Measurements from ENCODE around the gene S100A3. TPM values are rescaled to one million over a fixed set of nuclear protein-coding genes. Genes with fewer than 3 reads are reported as not detected.
"Not testable (repeated sequence)": the region's sequence is repeated elsewhere in the genome, so short reads cannot be mapped to it uniquely, and the experiment has no call there.

Gene S100A3
- total RNA-seq, 8 experiments from 2014 or later, result 0.36 to 4.1 (median 1.00) TPM; not detected in 3

DNA sequence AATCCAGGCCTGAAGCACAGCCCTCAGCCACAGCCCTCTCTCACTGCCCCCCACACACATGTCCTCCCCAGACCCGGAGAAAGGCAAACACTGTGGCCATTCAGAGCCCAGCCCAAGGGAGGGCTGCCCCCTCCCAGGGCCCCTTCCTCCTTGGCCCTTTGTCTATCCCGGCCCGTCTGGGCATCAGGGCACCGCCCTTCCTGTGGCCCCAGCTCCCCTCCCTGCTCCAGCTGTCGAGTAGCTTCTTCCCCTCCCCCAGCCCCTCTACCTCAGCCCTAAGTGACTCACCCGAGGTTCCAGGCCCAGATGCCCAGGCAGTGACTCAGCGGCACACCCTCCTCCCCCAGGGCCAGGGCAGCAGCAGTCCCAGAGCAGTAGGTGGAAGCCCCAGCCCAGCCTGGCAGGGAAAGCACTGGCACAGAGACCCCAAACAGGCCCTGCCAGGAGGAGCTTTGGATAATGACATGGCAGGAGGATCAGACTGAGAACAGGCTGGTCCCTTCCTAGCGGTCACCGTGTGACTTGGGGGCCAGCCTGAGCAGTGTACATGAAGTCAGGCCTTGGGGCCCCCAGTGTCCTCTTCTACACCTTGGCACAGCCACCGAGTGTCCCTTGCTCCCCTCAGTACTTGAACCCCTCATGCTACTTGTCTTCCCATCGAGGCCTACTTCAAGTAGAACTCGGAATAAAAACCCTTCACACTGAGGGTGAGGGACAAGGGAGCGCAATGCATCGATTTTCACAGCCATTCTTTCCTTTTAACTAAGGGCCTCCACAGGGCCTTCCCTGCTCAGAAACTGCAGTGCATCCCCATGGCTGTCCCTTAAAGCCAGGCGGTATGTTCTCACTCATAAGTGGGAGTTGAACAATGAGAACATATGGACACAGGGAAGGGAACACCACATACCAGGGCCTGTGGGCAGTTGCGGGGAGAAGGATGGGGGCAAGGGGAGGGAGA is 17.6 kb upstream of the S100A3 start:
- Histone ChIP-seq H3K4me1 (replicated peaks in 1 of 2) (peaks cover 19 to 26% of the 10 kb centered on the region in 2 donors), H3K4me3 (no peak overlapping the region), H3K27ac (peak overlapping the region in 1 of 2 donors; percentile 20)
- in situ Hi-C loops (cut with MboI; ENCODE audit: low pct_unique_long_range_greater_than_20kb in 2 of 9, low sequenced_read_pairs in 9 of 9, unreplicated experiment in 9 of 9), result loop anchor here in 1 of 9 experiments (10.0 kb wide), 1 partner anchor 62 kb away; no protein-coding TSS in a partner anchor
- WGBS, 10 experiments, result 0 to 88% (median 56%) methylated on average over 2 to 10 of the region's 16 CpGs; no CpG with 5 or more reads in 2 of the 10 experiments
- ATAC-seq (replicated peaks in 6 of 8), result peak; percentile 76 to 92 (median 89)

DNA sequence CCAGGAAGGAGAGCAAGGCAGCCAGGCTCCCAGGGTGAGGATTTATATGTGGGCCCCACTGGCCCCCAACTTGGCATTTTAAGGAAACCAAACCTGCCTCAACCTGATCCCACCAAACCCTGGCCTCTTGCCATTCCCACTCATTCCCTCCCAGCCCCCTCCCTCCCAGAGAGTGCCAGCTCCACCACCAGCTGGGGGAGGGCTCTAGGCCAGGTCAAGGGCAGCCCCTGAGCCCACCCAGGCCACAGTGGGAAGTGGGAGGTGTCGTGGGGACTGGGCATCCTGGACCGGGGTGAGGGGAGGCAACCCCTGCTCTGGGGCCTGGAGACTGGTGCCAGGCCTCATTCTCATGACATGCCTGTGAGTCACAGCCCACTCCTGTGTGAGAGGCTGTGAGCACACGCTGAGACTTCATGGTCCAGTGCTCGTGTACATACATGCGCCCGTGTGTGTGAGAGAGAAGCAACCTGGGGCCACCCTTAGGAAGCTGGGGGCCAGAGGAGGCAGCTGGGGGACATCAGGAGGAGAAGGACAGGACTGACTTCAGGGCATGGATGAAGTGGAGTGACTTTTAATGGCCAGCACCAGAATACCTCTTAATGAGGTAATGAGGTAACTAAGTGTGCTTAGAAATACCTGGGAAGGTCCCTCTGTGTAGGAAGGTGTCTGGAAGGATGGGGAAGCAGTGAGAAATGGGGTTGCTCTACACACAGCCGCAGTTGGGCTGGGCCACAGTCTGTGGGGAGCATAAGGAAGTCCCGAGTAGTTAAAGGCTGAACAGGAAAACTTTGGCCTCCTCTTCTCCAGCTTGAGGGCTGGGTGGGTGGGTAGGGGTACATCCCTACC is 16.7 kb upstream of the S100A3 start, which contains the start of gene S100A2:
Gene S100A2 (minus strand): TSS at position 316 of the 846 bp plus-strand sequence. CDS start 1,967 bp downstream, outside the sequence.
- peak within 1 kb of the TSS in 1 of 2 donors; percentile 20 for H3K27ac ChIP-seq
- H3K4me1 ChIP-seq (replicated peaks in 1 of 2), result peaks cover 19 to 26% of the 10 kb centered on the region in 2 donors
- in situ Hi-C loops (cut with MboI; ENCODE audit: low pct_unique_long_range_greater_than_20kb in 2 of 9, low sequenced_read_pairs in 9 of 9, unreplicated experiment in 9 of 9), result loop anchor here in 1 of 9 experiments (10.0 kb wide), 1 partner anchor 61 kb away; no protein-coding TSS in a partner anchor
- ATAC-seq (replicated peaks in 6 of 8), result peak in 7 of 8 experiments; percentile 24 to 53 (median 50)
- whole genome bisulfite sequencing, 10 experiments, result 60 to 81% (median 70%) methylated on average over 3 to 8 of the region's 8 CpGs; no CpG with 5 or more reads in 6 of the 10 experiments
- H3K4me3 ChIP-seq, result no peak within 1 kb of the TSS

DNA sequence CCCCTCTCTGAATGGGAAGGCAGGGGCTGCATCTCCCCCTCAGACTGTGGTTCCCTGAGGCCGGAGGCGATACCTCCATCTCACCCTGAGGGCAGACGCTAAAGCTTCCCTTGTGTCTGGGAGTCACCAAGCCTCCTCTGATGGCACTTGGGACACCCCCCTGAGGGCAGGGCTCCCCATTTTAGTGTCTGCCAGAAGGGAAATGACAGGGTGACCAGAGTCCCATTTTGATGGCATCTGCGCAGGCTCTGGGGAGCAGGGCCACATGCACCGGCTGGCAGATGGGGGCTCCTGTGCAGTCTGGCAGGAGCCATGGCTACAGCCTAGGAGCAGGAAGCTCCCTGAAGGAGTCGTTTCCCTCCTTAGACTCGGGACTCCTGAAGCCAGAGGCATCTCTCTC is 14.9 kb upstream of the S100A3 start:
- ATAC-seq (replicated peaks in 6 of 8), result no peak
- in situ Hi-C loops (cut with MboI; ENCODE audit: low pct_unique_long_range_greater_than_20kb in 2 of 9, low sequenced_read_pairs in 9 of 9, unreplicated experiment in 9 of 9), result loop anchor here in 1 of 9 experiments (10.0 kb wide), 1 partner anchor 59 kb away; no protein-coding TSS in a partner anchor

GRCh38 chr1:153563483-153563901 is 14.4 kb upstream of the S100A3 start:
- WGBS, 10 experiments, result 40 to 100% (median 88%) methylated on average over 1 to 4 of the region's 6 CpGs; no CpG with 5 or more reads in 6 of the 10 experiments
- Histone ChIP-seq H3K27ac (no peak overlapping the region), H3K4me3 (no peak overlapping the region), H3K4me1 (replicated peaks in 1 of 2) (peaks cover 16 to 23% of the 10 kb centered on the region in 2 donors)
- ATAC-seq (replicated peaks in 6 of 8), result no peak
- in situ Hi-C loops (cut with MboI; ENCODE audit: low pct_unique_long_range_greater_than_20kb in 2 of 9, low sequenced_read_pairs in 9 of 9, unreplicated experiment in 9 of 9), result loop anchor here in 1 of 9 experiments (10.0 kb wide), 1 partner anchor 59 kb away; no protein-coding TSS in a partner anchor

More for the DNA sequence above, 14.9 kb upstream of the S100A3 start:
- peaks cover 19 to 26% of the 10 kb centered on the region in 2 donors for H3K4me1 ChIP-seq (replicated peaks in 1 of 2)
- H3K27ac ChIP-seq, result no peak overlapping the region
- 60 to 92% (median 73%) methylated on average over 2 to 4 of the region's 7 CpGs; no CpG with 5 or more reads in 7 of the 10 experiments for WGBS, 10 experiments
- H3K4me3 ChIP-seq, result no peak overlapping the region

GRCh38 chr1:153562021-153562420 is 13.0 kb upstream of the S100A3 start:
- not testable (repeated sequence) for ATAC-seq (replicated peaks in 6 of 8)

GRCh38 chr1:153561466-153561985 is 12.5 kb upstream of the S100A3 start:
- Histone ChIP-seq H3K4me1 (replicated peaks in 1 of 2) (peaks cover 11% of the 10 kb centered on the region in 2 donors), H3K4me3 (no peak overlapping the region), H3K27ac (no peak overlapping the region)
- WGBS, 10 experiments, result 83 to 100% (median 92%) methylated on average over 1 to 3 of the region's 3 CpGs; no CpG with 5 or more reads in 4 of the 10 experiments
- ATAC-seq (replicated peaks in 6 of 8), result no peak
- in situ Hi-C loops (cut with MboI; ENCODE audit: low pct_unique_long_range_greater_than_20kb in 2 of 9, low sequenced_read_pairs in 9 of 9, unreplicated experiment in 9 of 9), result loop anchor here in 1 of 9 experiments (10.0 kb wide), 1 partner anchor 57 kb away; no protein-coding TSS in a partner anchor

More at GRCh38 chr1:153562021-153562420, 13.0 kb upstream of the S100A3 start:
- peaks cover 15 to 16% of the 10 kb centered on the region in 2 donors for H3K4me1 ChIP-seq (replicated peaks in 1 of 2)
- in situ Hi-C loops (cut with MboI; ENCODE audit: low pct_unique_long_range_greater_than_20kb in 2 of 9, low sequenced_read_pairs in 9 of 9, unreplicated experiment in 9 of 9), result loop anchor here in 1 of 9 experiments (10.0 kb wide), 1 partner anchor 57 kb away; no protein-coding TSS in a partner anchor
- not testable (repeated sequence) for H3K27ac ChIP-seq, H3K4me3 ChIP-seq
- WGBS, 10 experiments, result 76 to 100% (median 88%) methylated on average over 1 to 3 of the region's 3 CpGs; no CpG with 5 or more reads in 1 of the 10 experiments

DNA sequence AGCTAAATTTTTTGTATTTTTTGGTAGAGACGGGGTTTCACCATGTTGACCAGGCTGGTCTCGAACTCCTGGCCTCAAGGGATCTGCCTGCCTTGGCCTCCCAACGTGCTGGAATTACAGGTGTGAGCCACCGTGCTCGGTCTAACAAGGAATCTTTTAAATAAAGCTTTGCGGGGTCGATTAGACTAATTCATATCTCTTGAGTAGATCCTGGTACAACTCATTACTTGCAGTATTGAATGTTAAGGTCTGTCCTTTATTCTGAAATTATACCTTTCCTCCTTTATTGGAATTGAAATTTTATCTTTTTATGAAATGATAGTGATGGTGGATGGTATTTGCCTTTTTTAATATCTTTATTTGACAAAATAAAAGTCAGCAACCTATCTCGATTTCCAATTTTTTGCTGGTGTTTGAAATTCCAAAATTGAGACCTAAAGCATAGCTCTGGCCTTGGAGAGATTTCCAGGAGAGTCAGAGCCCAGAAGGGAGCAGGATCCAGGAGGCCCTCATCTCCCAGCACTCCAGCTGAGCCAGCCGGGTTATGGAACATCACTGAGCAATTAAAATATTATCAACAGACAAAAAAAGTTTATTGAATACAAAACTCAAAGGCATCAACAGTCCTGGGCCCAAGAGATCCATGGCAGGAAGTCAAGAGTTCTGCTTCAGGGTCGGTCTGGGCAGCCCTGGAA is 11.9 kb upstream of the S100A3 start:
- WGBS, 10 experiments, result 82 to 100% (median 88%) methylated on average over 1 to 10 of the region's 10 CpGs; no CpG with 5 or more reads in 1 of the 10 experiments
- Histone ChIP-seq H3K4me3 (no peak overlapping the region), H3K4me1 (replicated peaks in 1 of 2) (peaks cover 5% of the 10 kb centered on the region in 2 donors), H3K27ac (no peak overlapping the region)
- in situ Hi-C loops (cut with MboI; ENCODE audit: low pct_unique_long_range_greater_than_20kb in 2 of 9, low sequenced_read_pairs in 9 of 9, unreplicated experiment in 9 of 9), result loop anchor here in 1 of 9 experiments (10.0 kb wide), 1 partner anchor 56 kb away; no protein-coding TSS in a partner anchor
- no peak for ATAC-seq (replicated peaks in 6 of 8)

- no peak overlapping the region for H3K27ac ChIP-seq
- H3K4me1 ChIP-seq (replicated peaks in 1 of 2), result no peaks in the 10 kb centered on the region
- WGBS, 10 experiments, result 89 to 100% (median 93%) methylated on average over 2 of the region's 2 CpGs; no CpG with 5 or more reads in 5 of the 10 experiments
- in situ Hi-C loops (cut with MboI; ENCODE audit: low pct_unique_long_range_greater_than_20kb in 2 of 9, low sequenced_read_pairs in 9 of 9, unreplicated experiment in 9 of 9), result loop anchor here in 1 of 9 experiments (10.0 kb wide), 1 partner anchor 55 kb away; no protein-coding TSS in a partner anchor
- H3K4me3 ChIP-seq, result no peak overlapping the region
- ATAC-seq (replicated peaks in 6 of 8), result no peak
Measured at GRCh38 chr1:153560241-153560640, 11.2 kb upstream of the S100A3 start.

DNA sequence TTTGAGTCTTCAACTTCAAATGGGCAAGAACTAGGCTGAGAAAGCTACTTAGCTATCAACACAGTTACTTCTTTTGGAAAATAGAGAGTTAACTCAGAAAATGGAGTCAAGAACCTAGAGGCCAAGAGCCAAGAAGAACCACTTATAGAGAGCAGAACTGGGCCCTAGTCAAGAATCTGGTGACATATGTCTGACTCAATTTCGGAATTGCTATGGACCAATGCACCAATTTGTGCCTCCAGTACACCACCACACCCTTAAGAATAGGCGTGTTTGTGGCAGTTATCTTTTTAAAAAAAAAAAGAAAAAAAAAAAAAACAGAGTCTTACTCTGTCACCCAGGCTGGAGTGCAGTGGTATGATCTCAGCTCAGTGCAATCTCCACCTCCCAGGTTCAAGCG is 8.8 kb upstream of the S100A3 start:
- in situ Hi-C loops (cut with MboI; ENCODE audit: low pct_unique_long_range_greater_than_20kb in 2 of 9, low sequenced_read_pairs in 9 of 9, unreplicated experiment in 9 of 9), result no loop called here
- H3K27ac ChIP-seq, result no peak overlapping the region

DNA sequence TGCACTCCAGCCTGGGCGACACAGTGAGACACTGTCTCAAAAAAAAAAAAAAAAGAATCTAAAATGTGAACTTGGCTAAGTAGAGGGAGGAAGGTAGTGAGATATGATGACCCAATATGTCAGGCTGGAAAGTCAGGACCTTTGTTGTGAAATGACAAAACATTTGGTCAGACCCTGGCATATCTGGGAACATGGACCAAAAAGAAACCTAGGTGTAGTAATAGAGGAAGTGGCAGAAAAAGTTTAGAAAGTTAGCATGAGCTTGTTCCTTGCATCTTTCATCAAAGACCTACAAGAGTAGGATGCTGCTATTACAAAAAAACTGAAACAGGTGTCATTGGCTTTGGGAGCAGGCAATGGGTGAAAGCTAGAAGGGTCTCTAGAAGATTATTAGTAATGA is 7.3 kb upstream of the S100A3 start:
- Histone ChIP-seq H3K4me1 (replicated peaks in 1 of 2) (no peaks in the 10 kb centered on the region), H3K4me3 (no peak overlapping the region), H3K27ac (no peak overlapping the region)
- WGBS, 10 experiments, result 80 to 100% (median 83%) methylated on average over 1 of the region's 1 CpG; no CpG with 5 or more reads in 7 of the 10 experiments
- in situ Hi-C loops (cut with MboI; ENCODE audit: low pct_unique_long_range_greater_than_20kb in 2 of 9, low sequenced_read_pairs in 9 of 9, unreplicated experiment in 9 of 9), result no loop called here
- ATAC-seq (replicated peaks in 6 of 8), result no peak

More for the DNA sequence above, 8.8 kb upstream of the S100A3 start:
- ATAC-seq (replicated peaks in 6 of 8), result no peak
- Histone ChIP-seq H3K4me3 (no peak overlapping the region), H3K4me1 (replicated peaks in 1 of 2) (no peaks in the 10 kb centered on the region)
- 51 to 100% (median 92%) methylated on average over 1 to 3 of the region's 3 CpGs; no CpG with 5 or more reads in 3 of the 10 experiments for WGBS, 10 experiments

- H3K4me3 ChIP-seq, result no peak overlapping the region
- no peak for ATAC-seq (replicated peaks in 6 of 8)
- H3K4me1 ChIP-seq (replicated peaks in 1 of 2), result no peaks in the 10 kb centered on the region
- in situ Hi-C loops (cut with MboI; ENCODE audit: low pct_unique_long_range_greater_than_20kb in 2 of 9, low sequenced_read_pairs in 9 of 9, unreplicated experiment in 9 of 9), result no loop called here
- no peak overlapping the region for H3K27ac ChIP-seq
- 23 to 100% (median 90%) methylated on average over 1 to 2 of the region's 2 CpGs; no CpG with 5 or more reads in 5 of the 10 experiments for WGBS, 10 experiments
Measured at GRCh38 chr1:153553830-153554541, 4.9 kb upstream of the S100A3 start.
